ENCODE data around the gene DCAF6.

The DCAF6 gene

GRCh38 chr1:168095476-168095875, 159.0 kb downstream of the DCAF6 start:
- Histone ChIP-seq H3K4me1 (ENCODE audit: control insufficient read depth in 2 of 2, insufficient read depth in 2 of 2, low read length in 2 of 2) (peaks cover 8 to 15% of the 10 kb centered on the region in 2 donors), H3K27me3 (ENCODE audit: control insufficient read depth in 2 of 2, insufficient read depth in 2 of 2, low read length in 2 of 2) (no peaks in the 10 kb centered on the region), H3K36me3 (ENCODE audit: control insufficient read depth in 2 of 2, insufficient read depth in 2 of 2, low read length in 2 of 2) (no peaks in the 10 kb centered on the region), H3K9me3 (ENCODE audit: control insufficient read depth in 2 of 2, low read length in 2 of 2) (no peaks in the 10 kb centered on the region), H3K4me3 (ENCODE audit: low read length in 2 of 2) (no peak overlapping the region), H3K9ac (ENCODE audit: low read depth in 1 of 2, low read length in 2 of 2) (no peak overlapping the region), H3K27ac (ENCODE audit: low read depth in 2 of 2, low read length in 2 of 2) (no peak overlapping the region)

DNA sequence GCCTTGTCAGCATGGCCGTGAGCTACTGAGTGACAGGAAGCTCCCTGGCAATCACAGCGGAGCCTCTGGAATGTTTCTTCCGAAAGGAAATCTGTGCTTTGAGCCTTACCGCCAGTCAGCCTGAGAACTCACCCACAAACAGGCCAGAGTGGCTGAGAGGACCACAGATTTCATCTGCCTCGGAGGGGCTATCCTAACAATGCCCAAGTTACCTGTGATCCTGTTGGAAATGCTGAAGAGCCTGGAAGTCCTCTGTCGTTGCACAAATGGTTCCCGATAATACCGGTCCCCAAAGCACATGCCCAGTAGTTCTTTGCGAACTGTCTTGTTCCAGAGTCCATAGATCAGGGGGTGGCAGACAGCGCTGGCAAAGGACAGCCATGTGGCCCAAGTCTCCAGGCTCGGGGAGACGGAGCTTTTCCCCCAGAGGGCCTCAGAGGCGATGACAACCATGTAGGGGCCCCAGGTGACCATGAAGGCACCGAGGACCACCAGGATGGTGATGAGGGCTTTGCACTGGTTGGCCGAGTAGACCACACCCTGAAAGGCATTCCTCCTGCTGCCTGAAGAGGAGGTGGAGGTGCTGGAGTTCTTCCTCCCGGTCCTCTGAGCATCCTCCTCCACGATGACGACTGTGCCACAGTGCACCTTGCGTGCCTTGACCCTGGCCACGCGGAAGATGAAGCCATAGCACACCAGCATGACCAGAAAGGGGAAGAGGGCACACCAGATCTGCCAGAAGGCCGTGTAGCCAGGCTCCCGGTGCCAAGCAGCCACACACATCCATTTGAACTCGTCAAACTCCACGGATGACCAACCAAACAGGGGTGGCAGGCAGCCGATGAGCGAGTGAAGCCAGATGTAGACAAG, 160.0 kb downstream of the DCAF6 start:
- no peaks in the 10 kb centered on the region for H3K36me3 ChIP-seq (ENCODE audit: control insufficient read depth in 2 of 2, insufficient read depth in 2 of 2, low read length in 2 of 2)

DNA sequence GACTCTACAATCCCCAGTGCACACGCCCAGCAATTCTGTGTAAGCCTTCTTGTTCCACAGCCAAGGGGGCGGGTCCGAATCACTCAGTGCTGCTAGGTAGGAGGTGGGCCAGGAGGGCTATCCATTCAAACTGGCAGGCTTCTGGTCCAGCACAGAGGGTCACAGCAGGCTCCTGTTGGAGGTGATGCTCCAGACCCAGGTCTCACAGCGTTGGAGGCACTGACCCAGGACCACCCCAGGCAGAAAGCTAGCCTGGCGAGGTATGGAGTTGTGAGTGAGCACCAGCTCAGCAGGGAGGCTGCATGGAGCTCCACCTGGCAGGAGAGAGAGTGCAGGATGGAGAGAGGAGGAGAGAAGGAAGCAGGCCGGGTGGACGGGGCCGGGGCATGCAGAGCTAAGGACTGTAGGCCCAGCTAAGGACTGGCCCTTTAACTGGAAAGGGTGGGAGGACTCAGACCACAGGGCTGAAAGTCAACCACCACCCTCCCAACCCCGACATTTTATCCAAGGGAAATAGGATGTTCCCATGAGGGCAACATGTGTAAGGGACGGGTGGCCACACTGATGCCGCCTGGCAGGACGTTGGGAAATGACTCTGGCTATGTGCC, 161.5 kb downstream of the DCAF6 start:
- Histone ChIP-seq H3K9me3 (ENCODE audit: control insufficient read depth in 2 of 2, low read length in 2 of 2) (no peaks in the 10 kb centered on the region), H3K27me3 (ENCODE audit: control insufficient read depth in 2 of 2, insufficient read depth in 2 of 2, low read length in 2 of 2) (no peaks in the 10 kb centered on the region), H3K4me3 (ENCODE audit: low read length in 2 of 2) (no peak overlapping the region), H3K36me3 (ENCODE audit: control insufficient read depth in 2 of 2, insufficient read depth in 2 of 2, low read length in 2 of 2) (no peaks in the 10 kb centered on the region), H3K4me1 (ENCODE audit: control insufficient read depth in 2 of 2, insufficient read depth in 2 of 2, low read length in 2 of 2) (no peaks in the 10 kb centered on the region), H3K9ac (ENCODE audit: low read depth in 1 of 2, low read length in 2 of 2) (no peak overlapping the region), H3K27ac (ENCODE audit: low read depth in 2 of 2, low read length in 2 of 2) (no peak overlapping the region)

More for the DNA sequence above, 160.0 kb downstream of the DCAF6 start:
- Histone ChIP-seq H3K27ac (ENCODE audit: low read depth in 2 of 2, low read length in 2 of 2) (no peak overlapping the region), H3K4me3 (ENCODE audit: low read length in 2 of 2) (no peak overlapping the region), H3K9me3 (ENCODE audit: control insufficient read depth in 2 of 2, low read length in 2 of 2) (no peaks in the 10 kb centered on the region), H3K4me1 (ENCODE audit: control insufficient read depth in 2 of 2, insufficient read depth in 2 of 2, low read length in 2 of 2) (peaks cover 8 to 13% of the 10 kb centered on the region in 2 donors), H3K9ac (ENCODE audit: low read depth in 1 of 2, low read length in 2 of 2) (no peak overlapping the region), H3K27me3 (ENCODE audit: control insufficient read depth in 2 of 2, insufficient read depth in 2 of 2, low read length in 2 of 2) (no peaks in the 10 kb centered on the region)

DNA sequence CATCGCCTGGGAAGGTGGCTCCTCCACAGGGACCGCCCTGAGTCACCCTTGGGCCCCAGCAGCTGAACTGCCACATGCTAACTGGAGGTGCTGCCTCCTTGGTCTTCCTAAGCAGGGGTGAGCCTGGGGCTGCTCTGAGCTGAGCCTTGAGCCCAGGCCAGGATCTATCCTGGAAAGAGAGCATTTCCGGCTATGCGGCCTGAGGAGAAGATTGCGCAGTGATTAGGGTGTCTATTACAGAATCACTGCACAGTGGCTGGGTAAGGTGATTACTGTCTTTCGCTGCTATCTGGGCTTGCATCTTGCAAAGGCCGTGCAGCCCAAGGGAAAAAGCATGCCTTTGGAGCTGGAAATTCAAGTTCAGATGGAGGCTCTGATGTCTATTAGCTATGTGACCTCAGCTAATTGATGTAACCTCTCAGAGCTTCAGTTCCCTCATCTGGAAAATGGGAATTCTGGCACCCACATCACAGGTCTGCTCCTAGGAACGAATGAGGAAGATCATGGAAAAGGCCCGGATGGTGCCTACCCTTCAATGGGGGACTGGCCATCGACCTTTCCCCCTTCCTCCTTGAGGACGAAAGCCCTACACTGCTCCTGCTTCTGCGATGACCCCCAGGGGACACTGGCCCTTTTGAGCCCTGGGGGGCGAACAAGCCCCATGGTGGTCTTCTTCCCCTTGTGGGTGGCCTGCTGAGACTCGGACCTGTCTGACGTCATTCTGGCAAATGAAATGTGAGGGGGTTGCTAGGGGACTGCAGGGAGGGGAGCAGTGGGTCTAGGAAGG, 162.2 kb downstream of the DCAF6 start:
- Histone ChIP-seq H3K4me1 (ENCODE audit: control insufficient read depth in 2 of 2, insufficient read depth in 2 of 2, low read length in 2 of 2) (no peaks in the 10 kb centered on the region), H3K4me3 (ENCODE audit: low read length in 2 of 2) (no peak overlapping the region), H3K27ac (ENCODE audit: low read depth in 2 of 2, low read length in 2 of 2) (no peak overlapping the region), H3K9ac (ENCODE audit: low read depth in 1 of 2, low read length in 2 of 2) (no peak overlapping the region), H3K9me3 (ENCODE audit: control insufficient read depth in 2 of 2, low read length in 2 of 2) (no peaks in the 10 kb centered on the region), H3K36me3 (ENCODE audit: control insufficient read depth in 2 of 2, insufficient read depth in 2 of 2, low read length in 2 of 2) (no peaks in the 10 kb centered on the region), H3K27me3 (ENCODE audit: control insufficient read depth in 2 of 2, insufficient read depth in 2 of 2, low read length in 2 of 2) (no peaks in the 10 kb centered on the region)

DNA sequence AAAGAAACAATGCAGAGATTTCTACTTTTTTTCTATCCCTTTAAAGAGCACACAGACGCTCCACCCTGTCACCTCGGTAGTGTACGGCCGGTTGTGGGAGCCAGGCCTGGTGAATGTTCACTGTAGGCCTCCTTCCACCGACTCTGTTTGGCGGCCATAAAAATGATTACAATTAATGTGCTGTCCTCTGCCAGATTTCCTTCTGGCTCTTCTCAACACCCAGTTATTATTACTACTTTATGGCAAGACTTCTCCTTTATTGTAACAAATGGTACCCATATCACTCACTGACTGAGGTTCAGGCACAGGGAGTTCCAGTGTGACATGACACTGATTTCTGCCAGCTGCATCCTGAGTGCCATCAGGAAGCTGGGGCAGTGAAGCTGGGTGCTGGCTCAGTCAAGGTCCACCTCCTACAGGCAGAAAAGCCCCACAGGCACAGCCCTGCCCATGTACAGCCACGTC, 162.9 kb downstream of the DCAF6 start:
- Histone ChIP-seq H3K9ac (ENCODE audit: low read depth in 1 of 2, low read length in 2 of 2) (no peak overlapping the region), H3K27ac (ENCODE audit: low read depth in 2 of 2, low read length in 2 of 2) (no peak overlapping the region), H3K36me3 (ENCODE audit: control insufficient read depth in 2 of 2, insufficient read depth in 2 of 2, low read length in 2 of 2) (no peaks in the 10 kb centered on the region), H3K9me3 (ENCODE audit: control insufficient read depth in 2 of 2, low read length in 2 of 2) (no peaks in the 10 kb centered on the region), H3K4me1 (ENCODE audit: control insufficient read depth in 2 of 2, insufficient read depth in 2 of 2, low read length in 2 of 2) (no peaks in the 10 kb centered on the region), H3K4me3 (ENCODE audit: low read length in 2 of 2) (no peak overlapping the region), H3K27me3 (ENCODE audit: control insufficient read depth in 2 of 2, insufficient read depth in 2 of 2, low read length in 2 of 2) (no peaks in the 10 kb centered on the region)

- no peaks in the 10 kb centered on the region for H3K36me3 ChIP-seq (ENCODE audit: control insufficient read depth in 2 of 2, insufficient read depth in 2 of 2, low read length in 2 of 2)
- no peak overlapping the region for H3K27ac ChIP-seq (ENCODE audit: low read depth in 2 of 2, low read length in 2 of 2)
- H3K9me3 ChIP-seq (ENCODE audit: control insufficient read depth in 2 of 2, low read length in 2 of 2): no peaks in the 10 kb centered on the region
- no peaks in the 10 kb centered on the region for H3K4me1 ChIP-seq (ENCODE audit: control insufficient read depth in 2 of 2, insufficient read depth in 2 of 2, low read length in 2 of 2)
- no peaks in the 10 kb centered on the region for H3K27me3 ChIP-seq (ENCODE audit: control insufficient read depth in 2 of 2, insufficient read depth in 2 of 2, low read length in 2 of 2)
- no peak overlapping the region for H3K9ac ChIP-seq (ENCODE audit: low read depth in 1 of 2, low read length in 2 of 2)
- no peak overlapping the region for H3K4me3 ChIP-seq (ENCODE audit: low read length in 2 of 2)
These were observed 164.0 kb downstream of the DCAF6 start for GRCh38 chr1:168100315-168101002.

DNA sequence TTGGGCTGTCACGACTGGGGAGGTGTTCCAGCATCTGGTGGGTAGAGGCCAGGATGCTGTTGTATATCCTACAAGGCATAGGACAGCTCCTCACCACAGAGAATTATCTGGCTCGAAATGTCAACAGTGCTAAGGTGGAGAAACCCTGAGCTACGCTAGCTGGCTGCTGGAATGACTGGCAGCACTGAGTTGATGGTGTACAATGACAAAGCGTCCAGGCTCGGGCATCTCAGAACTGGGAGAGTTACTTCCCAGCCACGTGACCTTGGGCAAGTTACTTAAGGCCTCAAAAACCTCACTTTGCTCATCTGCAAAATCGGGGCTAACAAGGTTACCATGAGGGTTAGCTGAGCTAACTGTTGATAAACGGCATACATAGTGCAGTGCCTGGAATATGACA, 164.9 kb downstream of the DCAF6 start:
- Histone ChIP-seq H3K36me3 (ENCODE audit: control insufficient read depth in 2 of 2, insufficient read depth in 2 of 2, low read length in 2 of 2) (no peaks in the 10 kb centered on the region), H3K27me3 (ENCODE audit: control insufficient read depth in 2 of 2, insufficient read depth in 2 of 2, low read length in 2 of 2) (no peaks in the 10 kb centered on the region), H3K4me3 (ENCODE audit: low read length in 2 of 2) (no peak overlapping the region)

GRCh38 chr1:168102487-168102886, 166.0 kb downstream of the DCAF6 start:
- no peaks in the 10 kb centered on the region for H3K36me3 ChIP-seq (ENCODE audit: control insufficient read depth in 2 of 2, insufficient read depth in 2 of 2, low read length in 2 of 2)
- H3K27ac ChIP-seq (ENCODE audit: low read depth in 2 of 2, low read length in 2 of 2): no peak overlapping the region
- no peaks in the 10 kb centered on the region for H3K27me3 ChIP-seq (ENCODE audit: control insufficient read depth in 2 of 2, insufficient read depth in 2 of 2, low read length in 2 of 2)
- no peak overlapping the region for H3K9ac ChIP-seq (ENCODE audit: low read depth in 1 of 2, low read length in 2 of 2)
- H3K9me3 ChIP-seq (ENCODE audit: control insufficient read depth in 2 of 2, low read length in 2 of 2): no peaks in the 10 kb centered on the region
- H3K4me3 ChIP-seq (ENCODE audit: low read length in 2 of 2): no peak overlapping the region
- H3K4me1 ChIP-seq (ENCODE audit: control insufficient read depth in 2 of 2, insufficient read depth in 2 of 2, low read length in 2 of 2): no peaks in the 10 kb centered on the region

More for the DNA sequence above, 164.9 kb downstream of the DCAF6 start:
- Histone ChIP-seq H3K9me3 (ENCODE audit: control insufficient read depth in 2 of 2, low read length in 2 of 2) (no peaks in the 10 kb centered on the region), H3K27ac (ENCODE audit: low read depth in 2 of 2, low read length in 2 of 2) (no peak overlapping the region), H3K4me1 (ENCODE audit: control insufficient read depth in 2 of 2, insufficient read depth in 2 of 2, low read length in 2 of 2) (no peaks in the 10 kb centered on the region), H3K9ac (ENCODE audit: low read depth in 1 of 2, low read length in 2 of 2) (no peak overlapping the region)

- Histone ChIP-seq H3K9me3 (ENCODE audit: control insufficient read depth in 2 of 2, low read length in 2 of 2) (no peaks in the 10 kb centered on the region), H3K27me3 (ENCODE audit: control insufficient read depth in 2 of 2, insufficient read depth in 2 of 2, low read length in 2 of 2) (no peaks in the 10 kb centered on the region), H3K4me3 (ENCODE audit: low read length in 2 of 2) (no peak overlapping the region), H3K27ac (ENCODE audit: low read depth in 2 of 2, low read length in 2 of 2) (no peak overlapping the region), H3K9ac (ENCODE audit: low read depth in 1 of 2, low read length in 2 of 2) (no peak overlapping the region), H3K36me3 (ENCODE audit: control insufficient read depth in 2 of 2, insufficient read depth in 2 of 2, low read length in 2 of 2) (no peaks in the 10 kb centered on the region), H3K4me1 (ENCODE audit: control insufficient read depth in 2 of 2, insufficient read depth in 2 of 2, low read length in 2 of 2) (no peaks in the 10 kb centered on the region)
These were observed 168.1 kb downstream of the DCAF6 start for GRCh38 chr1:168104535-168104934.

All from mucosa of rectum (tissue), 2 donors.